ENCODE results near the gene CES3. TPM values are rescaled to one million over a fixed set of nuclear protein-coding genes. Genes with fewer than 3 reads are reported as not detected.
"Not testable (repeated sequence)": the region's sequence is repeated elsewhere in the genome, so short reads cannot be mapped to it uniquely, and the experiment has no call there.

CES3 gene
- total RNA-seq, 4 donors from 2014 or later = 0.31 to 1.6 (median 0.84) TPM

- no peak for DNase-seq (ENCODE audit: low spot score)
- ATAC-seq (ENCODE audit: low FRiP score) = no peak
- no peak for TF ChIP-seq CTCF (IDR thresholded peaks at IDR 0.05)
Observed at GRCh38 chr16:66986559-66986958, 25.5 kb downstream of the CES3 start.

- DNase-seq (ENCODE audit: low spot score) (no peak), ATAC-seq (ENCODE audit: low FRiP score) (peak; percentile 89)
Observed at GRCh38 chr16:66988197-66988788, 27.2 kb downstream of the CES3 start, which contains the start of gene CES4A. Gene CES4A, plus strand, starts transcription at chr16:66988589. Its CDS starts 184 bp downstream, at chr16:66988773.

GRCh38 chr16:66991545-66992077 is 30.5 kb downstream of the CES3 start:
- DNase-seq (ENCODE audit: low spot score) = no peak
- no peak for ATAC-seq (ENCODE audit: low FRiP score)
- TF ChIP-seq CTCF (IDR thresholded peaks at IDR 0.05) = no peak

More at GRCh38 chr16:66988197-66988788, 27.2 kb downstream of the CES3 start, which contains the start of gene CES4A:
- TF ChIP-seq CTCF (IDR thresholded peaks at IDR 0.05) = no peak

- ATAC-seq (ENCODE audit: low FRiP score); DNase-seq (ENCODE audit: low spot score): not testable (repeated sequence)
Observed at GRCh38 chr16:66993558-66993957, 32.5 kb downstream of the CES3 start.

GRCh38 chr16:66996324-66996982 is 35.4 kb downstream of the CES3 start:
- DNase-seq (ENCODE audit: low spot score) = no peak
- TF ChIP-seq CTCF (IDR thresholded peaks at IDR 0.05) = no peak
- peak; percentile 88 for ATAC-seq (ENCODE audit: low FRiP score)

- TF ChIP-seq CTCF (IDR thresholded peaks at IDR 0.05) = no peak
- DNase-seq (ENCODE audit: low spot score) (no peak), ATAC-seq (ENCODE audit: low FRiP score) (peak; percentile 6)
Observed at GRCh38 chr16:66996983-66997358, 35.9 kb downstream of the CES3 start.

GRCh38 chr16:67000384-67001351 is 39.6 kb downstream of the CES3 start:
- DNase-seq (ENCODE audit: low spot score) (no peak), ATAC-seq (ENCODE audit: low FRiP score) (peak; percentile 25)
- TF ChIP-seq CTCF (IDR thresholded peaks at IDR 0.05) = no peak
